Large intestine (tissue), 3 donors: ENCODE measurements around the gene GGACT. TPM values are rescaled to one million over a fixed set of nuclear protein-coding genes. Genes with fewer than 3 reads are reported as not detected.

Experiments
- DNase-seq, 2 donors: peaks; one replicate each; pipeline versions ENCODE4 v3.0.0 to v3.0.0-alpha.2; 2013
- H3K27ac ChIP-seq: one replicate; pipeline ENCODE4 v1.5.1; 2013; ENCODE audit warnings: low read length
- H3K27me3 ChIP-seq: 2 replicates; pipeline ENCODE4 v1.6.1; 2013; ENCODE audit warnings: low read length; ENCODE audit not compliant: control insufficient read depth, insufficient read depth
- H3K36me3 ChIP-seq: 2 replicates; pipeline ENCODE4 v1.6.1; 2013; ENCODE audit warnings: low read length; ENCODE audit not compliant: control insufficient read depth, insufficient read depth
- H3K4me1 ChIP-seq: one replicate; pipeline ENCODE4 v1.6.1; 2013; ENCODE audit warnings: low read length; ENCODE audit not compliant: control insufficient read depth, insufficient read depth
- H3K4me3 ChIP-seq: one replicate; pipeline ENCODE4 v1.5.1; 2013; ENCODE audit warnings: low read length
- H3K9me3 ChIP-seq: one replicate; pipeline ENCODE4 v1.6.1; 2013; ENCODE audit warnings: mild to moderate bottlenecking, low read depth, low read length, moderate library complexity; ENCODE audit not compliant: control insufficient read depth
- WGBS: methylation state at CpG from one replicate; pipeline ENCODE4 v1.1.5; 2013; ENCODE audit warnings: low lambda C conversion rate; ENCODE audit not compliant: insufficient coverage; 5-methylcytosine and 5-hydroxymethylcytosine counted together
- polyA plus RNA-seq: library from polyadenylated mRNA; unstranded; fragments of 120-200 nt; gene quantifications from one replicate; pipeline ENCODE4 v1.2.1, GENCODE V29; 2013

The GGACT gene
- polyA plus RNA-seq, 1 donor = 11.3 TPM

GRCh38 chr13:100560498-100561157 is 28.0 kb downstream of the GGACT start:
- Histone ChIP-seq H3K4me3 (no peak overlapping the region), H3K9me3 (no peaks in the 10 kb centered on the region), H3K36me3 (no peaks in the 10 kb centered on the region), H3K4me1 (peaks cover 7% of the 10 kb centered on the region), H3K27ac (no peak overlapping the region), H3K27me3 (no peaks in the 10 kb centered on the region)
- DNase-seq = no peak
- WGBS = 92% methylated on average over 2 of the region's 15 CpGs

DNA sequence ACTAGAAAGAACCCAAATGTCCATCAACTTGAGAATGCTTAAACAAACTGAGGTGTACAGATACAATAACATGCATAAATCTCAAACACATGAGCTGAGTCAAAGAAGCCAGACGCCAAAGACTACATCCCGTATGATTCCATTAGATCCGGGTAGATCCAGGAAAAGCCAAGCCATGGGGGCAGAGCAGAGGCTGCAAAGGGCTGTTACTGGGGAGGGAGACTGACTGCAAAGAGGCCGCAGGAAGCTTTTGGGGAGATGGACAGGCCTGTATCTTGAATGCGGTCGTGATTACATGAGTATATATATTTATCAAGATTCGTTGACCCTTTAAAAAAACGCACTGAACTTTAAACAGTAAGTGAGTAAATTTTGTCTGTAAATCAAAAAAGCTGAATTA is 28.7 kb downstream of the GGACT start:
- no peak overlapping the region for H3K27ac ChIP-seq
- no peaks in the 10 kb centered on the region for H3K9me3 ChIP-seq

GRCh38 chr13:100552755-100553154 is 35.8 kb downstream of the GGACT start:
- Histone ChIP-seq H3K9me3 (no peaks in the 10 kb centered on the region), H3K36me3 (no peaks in the 10 kb centered on the region), H3K4me3 (no peak overlapping the region), H3K4me1 (no peaks in the 10 kb centered on the region), H3K27ac (no peak overlapping the region), H3K27me3 (no peaks in the 10 kb centered on the region)
- DNase-seq = no peak
- whole genome bisulfite sequencing = no CpG with 5 or more reads among the region's 11 CpGs

More for the DNA sequence above, 28.7 kb downstream of the GGACT start:
- no peak for DNase-seq
- Histone ChIP-seq H3K27me3 (no peaks in the 10 kb centered on the region), H3K4me3 (no peak overlapping the region), H3K36me3 (no peaks in the 10 kb centered on the region), H3K4me1 (peaks cover 7% of the 10 kb centered on the region)
- WGBS = 100% methylated on average over 3 of the region's 8 CpGs

DNA sequence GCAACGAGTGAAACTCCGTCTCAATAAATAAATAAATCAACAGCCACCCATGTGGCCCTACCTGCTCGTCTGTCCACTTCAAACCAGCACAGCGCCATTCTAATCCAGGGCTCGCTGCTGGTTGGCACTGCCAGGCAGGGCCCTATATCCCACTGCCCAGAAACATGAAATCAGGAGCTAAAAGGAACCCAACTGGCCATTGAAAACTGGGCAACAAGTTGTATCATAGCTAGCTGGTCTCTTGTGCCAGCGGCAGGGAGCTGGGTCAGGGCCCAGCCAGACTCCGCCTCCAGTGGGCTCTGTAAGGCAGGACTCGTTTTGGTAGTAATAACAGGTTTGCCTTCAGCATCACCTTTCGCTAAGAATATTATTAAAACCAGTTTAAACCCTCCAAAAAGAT is 39.3 kb downstream of the GGACT start:
- Histone ChIP-seq H3K36me3 (no peaks in the 10 kb centered on the region), H3K27me3 (no peaks in the 10 kb centered on the region), H3K4me3 (no peak overlapping the region), H3K4me1 (no peaks in the 10 kb centered on the region), H3K9me3 (peaks cover under 1% of the 10 kb centered on the region), H3K27ac (no peak overlapping the region)
- no CpG with 5 or more reads among the region's 9 CpGs for WGBS
- DNase-seq = no peak

- no peak overlapping the region for H3K27ac ChIP-seq
- no peaks in the 10 kb centered on the region for H3K4me1 ChIP-seq
- no CpG with 5 or more reads among the region's 9 CpGs for WGBS
- peaks cover 3% of the 10 kb centered on the region for H3K9me3 ChIP-seq
- H3K27me3 ChIP-seq = no peaks in the 10 kb centered on the region
- no peak for DNase-seq
- H3K36me3 ChIP-seq = no peaks in the 10 kb centered on the region
- H3K4me3 ChIP-seq = no peak overlapping the region
Observed at GRCh38 chr13:100547791-100548201, 40.8 kb downstream of the GGACT start.

DNA sequence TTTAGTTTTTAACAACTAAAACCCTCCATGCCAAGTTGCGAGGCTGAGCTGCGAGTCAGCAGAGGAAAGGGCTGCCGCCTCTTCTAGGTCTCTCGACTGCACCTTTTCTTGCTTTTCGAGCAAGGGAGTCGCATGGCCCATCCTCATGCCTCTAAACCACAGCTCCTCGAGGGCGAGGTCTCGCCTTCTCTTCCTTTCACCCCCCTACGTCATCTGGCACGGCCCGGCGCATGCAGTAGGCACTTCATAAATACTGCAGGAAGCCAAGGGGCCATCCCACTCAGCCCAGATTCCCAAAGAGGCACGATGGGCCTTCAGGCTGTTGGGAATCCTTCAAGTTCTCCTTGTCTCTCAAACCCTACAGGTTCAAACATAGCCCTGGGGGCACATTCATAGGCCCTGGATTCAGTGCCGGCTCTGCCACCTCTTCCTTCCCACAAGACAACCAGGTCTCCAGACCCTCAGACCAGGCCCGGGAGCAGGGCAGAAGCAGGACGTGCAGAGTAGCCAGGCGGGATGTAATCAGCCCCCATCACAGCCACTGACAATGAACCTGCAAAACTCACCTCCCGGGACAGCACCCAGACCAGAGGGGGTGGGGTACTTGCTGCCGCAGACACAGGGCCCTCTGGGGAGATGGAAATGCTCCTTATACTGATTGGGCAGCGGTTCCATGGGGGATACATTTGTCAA is 41.7 kb downstream of the GGACT start:
- 83% methylated on average over 3 of the region's 21 CpGs for WGBS

DNA sequence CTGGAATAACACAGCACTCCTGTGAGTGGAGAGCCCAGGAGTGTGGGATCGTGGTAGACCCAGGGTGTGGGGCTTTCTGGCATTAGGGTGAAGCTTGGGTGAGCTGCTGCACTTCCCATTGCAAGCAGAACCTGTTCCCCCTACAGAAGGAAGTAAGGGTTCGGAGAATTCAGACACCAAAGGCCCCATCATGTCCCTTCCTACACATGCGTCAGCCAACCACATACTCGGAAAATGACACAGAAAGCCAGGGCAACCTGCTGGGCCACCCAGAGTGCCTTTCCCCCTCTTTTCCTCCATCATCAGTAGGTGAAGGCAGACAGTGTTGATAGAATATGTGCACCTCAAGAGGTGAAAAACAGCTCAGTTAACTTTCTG is 42.9 kb downstream of the GGACT start:
- no peaks in the 10 kb centered on the region for H3K4me1 ChIP-seq
- WGBS = no CpG with 5 or more reads among the region's 4 CpGs
- H3K36me3 ChIP-seq = no peaks in the 10 kb centered on the region
- H3K27me3 ChIP-seq = no peaks in the 10 kb centered on the region
- no peak for DNase-seq
- peaks cover 3% of the 10 kb centered on the region for H3K9me3 ChIP-seq
- no peak overlapping the region for H3K27ac ChIP-seq
- H3K4me3 ChIP-seq = no peak overlapping the region

More for the DNA sequence above, 41.7 kb downstream of the GGACT start:
- Histone ChIP-seq H3K27ac (no peak overlapping the region), H3K36me3 (no peaks in the 10 kb centered on the region), H3K4me1 (no peaks in the 10 kb centered on the region), H3K9me3 (peaks cover 3% of the 10 kb centered on the region), H3K27me3 (no peaks in the 10 kb centered on the region), H3K4me3 (no peak overlapping the region)
- DNase-seq = no peak

DNA sequence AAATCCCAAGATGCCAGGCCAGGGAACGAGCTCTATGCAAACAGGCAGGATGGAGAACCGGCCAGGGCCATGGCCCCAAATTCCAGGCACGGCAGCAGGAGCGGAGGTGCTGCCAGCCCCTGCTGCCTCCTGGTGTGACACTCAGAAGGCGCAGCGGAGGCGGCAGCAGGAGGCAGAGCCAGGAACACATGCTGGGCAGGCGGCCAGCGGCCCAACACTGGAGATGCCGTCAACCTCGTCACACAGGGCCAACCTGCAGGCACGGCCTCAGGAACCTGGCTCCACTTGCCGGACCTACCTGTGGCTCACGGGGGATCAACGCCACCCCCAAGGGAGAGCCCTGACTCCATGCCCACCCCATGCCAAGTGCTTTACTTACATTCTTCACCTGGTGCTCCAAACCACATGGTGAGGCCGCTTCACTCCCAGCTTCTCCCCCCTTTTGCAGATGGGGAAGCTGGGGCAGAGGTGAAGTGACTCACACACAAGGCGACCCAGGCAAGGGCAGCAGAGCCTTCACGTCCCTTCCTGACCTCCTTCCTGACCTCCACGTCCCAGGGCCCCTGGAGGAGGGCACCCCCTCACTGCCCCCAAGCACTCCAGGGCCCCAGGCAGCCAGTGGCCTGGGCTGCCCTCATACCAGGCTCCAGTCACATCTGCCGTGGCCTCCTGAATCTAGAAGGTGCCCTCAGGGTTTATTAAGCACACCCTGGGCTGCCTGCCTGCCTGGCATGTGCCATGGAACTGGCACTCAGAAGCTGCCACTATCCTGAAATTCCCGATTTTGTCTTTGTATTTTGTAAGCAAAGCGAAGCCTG is 43.5 kb downstream of the GGACT start:
- H3K27me3 ChIP-seq = no peaks in the 10 kb centered on the region
- no CpG with 5 or more reads among the region's 22 CpGs for WGBS
- H3K4me1 ChIP-seq = no peaks in the 10 kb centered on the region
- H3K27ac ChIP-seq = no peak overlapping the region
- H3K4me3 ChIP-seq = no peak overlapping the region
- no peak for DNase-seq
- H3K36me3 ChIP-seq = no peaks in the 10 kb centered on the region
- H3K9me3 ChIP-seq = peaks cover 3% of the 10 kb centered on the region

- Histone ChIP-seq H3K9me3 (peaks cover 3% of the 10 kb centered on the region), H3K27ac (no peak overlapping the region), H3K27me3 (no peaks in the 10 kb centered on the region), H3K4me3 (no peak overlapping the region), H3K4me1 (no peaks in the 10 kb centered on the region), H3K36me3 (no peaks in the 10 kb centered on the region)
- DNase-seq = no peak
- WGBS = no CpG with 5 or more reads among the region's 26 CpGs
Observed at GRCh38 chr13:100543872-100544602, 44.6 kb downstream of the GGACT start.

DNA sequence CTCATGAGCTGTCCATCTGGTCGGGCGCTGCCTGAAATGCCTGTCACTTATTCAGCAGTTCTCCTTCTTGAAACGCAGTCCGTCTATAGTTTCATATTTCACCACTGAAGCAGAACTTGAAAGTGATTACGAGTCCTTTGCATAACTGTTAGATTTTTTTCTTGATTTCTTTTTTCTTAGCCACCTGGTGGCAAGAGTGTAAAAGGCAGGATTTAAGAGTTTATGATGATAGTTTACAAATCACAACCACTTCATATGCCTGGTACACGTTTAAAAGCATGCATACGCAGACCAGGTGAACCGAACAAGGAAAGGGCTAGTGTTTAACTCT is 45.8 kb downstream of the GGACT start:
- Histone ChIP-seq H3K4me1 (peaks cover 3% of the 10 kb centered on the region), H3K4me3 (no peak overlapping the region), H3K9me3 (peaks cover 3% of the 10 kb centered on the region), H3K27me3 (no peaks in the 10 kb centered on the region), H3K27ac (no peak overlapping the region), H3K36me3 (no peaks in the 10 kb centered on the region)
- no peak for DNase-seq
- WGBS = no CpG with 5 or more reads among the region's 8 CpGs
